ENCODE data around the gene SPAG17.

GRCh38 chr1:118101999-118102398 lies 83.0 kb downstream of the SPAG17 start:
- TF ChIP-seq, protein P1, sequence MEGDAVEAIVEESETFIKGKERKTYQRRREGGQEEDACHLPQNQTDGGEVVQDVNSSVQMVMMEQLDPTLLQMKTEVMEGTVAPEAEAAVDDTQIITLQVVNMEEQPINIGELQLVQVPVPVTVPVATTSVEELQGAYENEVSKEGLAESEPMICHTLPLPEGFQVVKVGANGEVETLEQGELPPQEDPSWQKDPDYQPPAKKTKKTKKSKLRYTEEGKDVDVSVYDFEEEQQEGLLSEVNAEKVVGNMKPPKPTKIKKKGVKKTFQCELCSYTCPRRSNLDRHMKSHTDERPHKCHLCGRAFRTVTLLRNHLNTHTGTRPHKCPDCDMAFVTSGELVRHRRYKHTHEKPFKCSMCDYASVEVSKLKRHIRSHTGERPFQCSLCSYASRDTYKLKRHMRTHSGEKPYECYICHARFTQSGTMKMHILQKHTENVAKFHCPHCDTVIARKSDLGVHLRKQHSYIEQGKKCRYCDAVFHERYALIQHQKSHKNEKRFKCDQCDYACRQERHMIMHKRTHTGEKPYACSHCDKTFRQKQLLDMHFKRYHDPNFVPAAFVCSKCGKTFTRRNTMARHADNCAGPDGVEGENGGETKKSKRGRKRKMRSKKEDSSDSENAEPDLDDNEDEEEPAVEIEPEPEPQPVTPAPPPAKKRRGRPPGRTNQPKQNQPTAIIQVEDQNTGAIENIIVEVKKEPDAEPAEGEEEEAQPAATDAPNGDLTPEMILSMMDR (IDR thresholded peaks at IDR 0.05), result no peak
- no peak for TF ChIP-seq POLR2A (IDR thresholded peaks at IDR 0.05)

Measured in body of pancreas (tissue), 4 donors.